Neural cell (in vitro differentiated cells): ENCODE results near the gene PLXNB1. TPM values are rescaled to one million over a fixed set of nuclear protein-coding genes. Genes with fewer than 3 reads are reported as not detected.

ENCODE experiments used
- H2AFZ ChIP-seq: fragments of 200-600, 300-800 bp; sonication (generic), shearing (Covaris generic); 2 replicates; pipeline ENCODE4 v1.6.0; 2014; ENCODE audit warnings: low read depth, mild to moderate bottlenecking, antibody characterized with exemption, low read length, moderate library complexity
- H3F3A ChIP-seq: fragments of 200-600 bp; shearing (Covaris generic); 2 replicates; pipeline ENCODE4 v1.6.1; 2016; ENCODE audit warnings: mild to moderate bottlenecking, moderate library complexity, mixed read lengths, antibody characterized with exemption, low read length; ENCODE audit not compliant: insufficient read depth, poor library complexity, severe bottlenecking
- H3K27ac ChIP-seq: fragments of 200-600, 300-800 bp; sonication (generic), shearing (Covaris generic); 2 replicates; pipeline ENCODE4 v1.5.1; 2014; ENCODE audit warnings: mild to moderate bottlenecking, low read length, moderate library complexity
- H3K27me3 ChIP-seq: fragments of 300-800, 200-600 bp; sonication (generic), shearing (Covaris generic); 2 replicates; pipeline ENCODE4 v1.6.0; 2014; ENCODE audit warnings: mild to moderate bottlenecking, low read depth, low read length, moderate library complexity; ENCODE audit not compliant: insufficient read depth
- H3K36me3 ChIP-seq: fragments of 300-800, 200-600 bp; sonication (generic), shearing (Covaris generic); 2 replicates; pipeline ENCODE4 v1.5.1; 2014; ENCODE audit warnings: mild to moderate bottlenecking, antibody characterized with exemption, low read length, moderate library complexity; ENCODE audit not compliant: insufficient read depth
- H3K4me2 ChIP-seq: fragments of 300-800, 200-600 bp; sonication (generic), shearing (Covaris generic); 2 replicates; pipeline ENCODE4 v1.6.0; 2014; ENCODE audit warnings: mild to moderate bottlenecking, low read length
- H3K4me3 ChIP-seq: fragments of 300-800, 200-600 bp; sonication (generic), shearing (Covaris generic); 2 replicates; pipeline ENCODE4 v1.5.1; 2014; ENCODE audit warnings: mild to moderate bottlenecking, low read length, moderate library complexity
- H3K79me2 ChIP-seq: fragments of 200-600 bp; shearing (Covaris generic); replicated peaks from 2 replicates; pipeline ENCODE4 v1.6.0; 2014; ENCODE audit warnings: mild to moderate bottlenecking, low read length, moderate library complexity; ENCODE audit not compliant: insufficient read depth
- H3K9ac ChIP-seq: fragments of 300-800, 200-600 bp; sonication (generic), shearing (Covaris generic); 2 replicates; pipeline ENCODE4 v1.6.1; 2016; ENCODE audit warnings: mild to moderate bottlenecking, low read length, mixed read lengths
- H3K9me2 ChIP-seq: fragments of 200-600 bp; shearing (Covaris generic); 2 replicates; pipeline ENCODE4 v1.6.1; 2016; ENCODE audit warnings: mild to moderate bottlenecking, low read length, mixed read lengths; ENCODE audit not compliant: insufficient read depth
- H3K9me3 ChIP-seq: fragments of 200-600, 300-800 bp; sonication (generic), shearing (Covaris generic); 2 replicates; pipeline ENCODE4 v1.6.1; 2016; ENCODE audit warnings: mild to moderate bottlenecking, mixed run types, low read length, moderate library complexity, mixed read lengths
- H4K20me1 ChIP-seq: fragments of 200-600 bp; shearing (Covaris generic); 2 replicates; pipeline ENCODE4 v1.6.1; 2016; ENCODE audit warnings: mild to moderate bottlenecking, mixed run types; ENCODE audit not compliant: insufficient read depth
- EP300 ChIP-seq: fragments of 450-650 bp; conservative IDR thresholded peaks from 2 replicates; pipeline ENCODE4 v1.6.1; 2014; ENCODE audit warnings: antibody characterized with exemption, mild to moderate bottlenecking, moderate library complexity; ENCODE audit not compliant: poor library complexity, severe bottlenecking
- EZH2 ChIP-seq: fragments of 200-600, 300-800 bp; shearing (Covaris generic), sonication (generic); IDR thresholded peaks from 2 replicates; pipeline ENCODE4 v1.6.1; 2014; ENCODE audit warnings: antibody characterized with exemption, low read length, borderline replicate concordance, mild to moderate bottlenecking; ENCODE audit not compliant: insufficient read depth, poor library complexity, severe bottlenecking
- MXI1 ChIP-seq: fragments of 450-650 bp; conservative IDR thresholded peaks from 2 replicates; pipeline ENCODE4 v1.6.1; 2014; ENCODE audit warnings: antibody characterized with exemption, mild to moderate bottlenecking; ENCODE audit not compliant: poor library complexity, severe bottlenecking
- POLR2AphosphoS5 ChIP-seq: IDR thresholded peaks from 2 replicates; pipeline ENCODE4 v1.6.1; 2012
- RAD21 ChIP-seq: fragments of 450-650 bp; conservative IDR thresholded peaks from 2 replicates; pipeline ENCODE4 v1.6.1; 2014; ENCODE audit warnings: antibody characterized with exemption, mild to moderate bottlenecking, moderate library complexity
- SMC3 ChIP-seq: fragments of 450-650 bp; conservative IDR thresholded peaks from 2 replicates; pipeline ENCODE4 v1.6.1; 2014; ENCODE audit warnings: antibody characterized with exemption, mild to moderate bottlenecking, moderate library complexity; ENCODE audit not compliant: poor library complexity
- TAF1 ChIP-seq: IDR thresholded peaks from 2 replicates; pipeline ENCODE4 v1.6.1; 2012; ENCODE audit warnings: low read depth
- polyA plus RNA-seq: library from polyadenylated mRNA; depleted of rRNA; stranded (reverse); fragments of >200 nt; gene quantifications from 2 replicates; pipeline ENCODE4 v1.2.3, GENCODE V29; 2014
- TF ChIP-seq, protein P1 (sequence below): fragments of 450-650 bp; IDR thresholded peaks from 2 replicates; pipeline ENCODE4 v1.5.1; 2014; ENCODE audit warnings: antibody characterized with exemption, mild to moderate bottlenecking, moderate library complexity; ENCODE audit not compliant: poor library complexity, severe bottlenecking
- TF ChIP-seq, protein P2 (sequence below): IDR thresholded peaks from 2 replicates; pipeline ENCODE4 v1.6.1; 2012; ENCODE audit warnings: borderline replicate concordance

The PLXNB1 gene
- polyA plus RNA-seq, 1 donor from 2014 or later, result 134 TPM

DNA sequence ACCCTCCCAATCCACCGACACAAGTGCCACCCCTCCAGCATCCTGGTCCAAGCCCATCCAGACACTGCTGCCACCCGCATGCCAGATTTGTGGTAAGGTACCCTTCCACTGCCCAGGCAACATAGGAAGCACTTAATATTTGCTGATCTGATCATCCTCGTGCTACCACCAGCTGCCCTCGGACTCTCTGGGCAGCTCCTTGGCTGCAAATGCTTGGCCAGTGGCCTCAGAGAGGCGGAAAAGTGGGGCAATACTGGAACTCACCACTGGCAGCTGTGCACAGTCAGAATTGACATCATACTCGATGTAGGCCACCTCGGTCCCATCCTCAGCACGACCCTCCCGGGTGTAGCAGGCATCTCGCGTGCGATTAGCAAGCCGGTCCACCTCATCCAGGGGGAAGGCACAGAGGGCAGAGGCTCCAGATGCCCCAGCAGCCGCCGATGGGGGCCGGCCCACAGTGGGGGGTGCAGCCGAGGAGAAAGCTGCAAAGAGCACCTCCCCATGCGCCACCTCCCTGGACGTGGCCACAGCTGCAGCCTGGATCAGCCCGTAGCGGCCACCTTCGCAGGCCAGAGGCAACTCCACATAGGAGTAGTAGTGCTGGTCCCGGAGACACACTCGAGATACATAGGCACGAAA lies 6.5 kb downstream of the PLXNB1 start:
- no peak for TF ChIP-seq POLR2AphosphoS5
- no peak for TF ChIP-seq RAD21
- TF ChIP-seq EZH2, result no peak
- Histone ChIP-seq H2AFZ (no peak overlapping the region), H3K27me3 (no peaks in the 10 kb centered on the region), H3F3A (no peaks in the 10 kb centered on the region), H3K27ac (no peak overlapping the region), H3K79me2 (peaks cover 58% of the 10 kb centered on the region), H3K9ac (no peak overlapping the region), H3K9me2 (no peaks in the 10 kb centered on the region), H4K20me1 (peaks cover 3% of the 10 kb centered on the region), H3K36me3 (no peaks in the 10 kb centered on the region), H3K4me2 (no peak overlapping the region), H3K9me3 (no peaks in the 10 kb centered on the region), H3K4me3 (no peak overlapping the region)

DNA sequence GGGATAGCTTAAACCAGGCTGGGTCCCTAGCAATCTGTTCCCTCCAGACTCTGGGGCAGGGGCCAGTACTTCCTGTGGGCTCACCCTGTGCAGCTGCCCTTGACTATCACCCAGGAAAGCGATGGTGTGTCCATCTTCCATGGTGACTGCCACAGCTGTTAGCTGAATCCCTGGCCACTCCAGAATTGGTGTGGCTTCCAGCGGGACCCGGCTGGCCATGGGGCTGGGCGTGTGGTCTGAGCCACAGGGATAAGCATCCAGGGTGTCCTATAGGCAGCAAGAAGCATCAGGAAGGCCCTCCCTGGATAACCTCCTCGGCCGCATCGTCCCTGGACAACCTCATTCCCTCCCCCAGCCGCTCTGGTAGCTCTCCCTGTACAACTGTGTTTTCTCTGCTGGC lies 7.2 kb downstream of the PLXNB1 start:
- H3K9me3 ChIP-seq, result no peaks in the 10 kb centered on the region
- peaks cover 51% of the 10 kb centered on the region for H3K79me2 ChIP-seq
- no peaks in the 10 kb centered on the region for H3K9me2 ChIP-seq
- no peak overlapping the region for H3K4me3 ChIP-seq
- H3K27ac ChIP-seq, result no peak overlapping the region
- H3K4me2 ChIP-seq, result no peak overlapping the region
- H4K20me1 ChIP-seq, result peaks cover 3% of the 10 kb centered on the region
- no peaks in the 10 kb centered on the region for H3K27me3 ChIP-seq
- H3K36me3 ChIP-seq, result no peaks in the 10 kb centered on the region
- no peak overlapping the region for H2AFZ ChIP-seq
- H3F3A ChIP-seq, result no peaks in the 10 kb centered on the region
- no peak overlapping the region for H3K9ac ChIP-seq
- TF ChIP-seq EZH2, result no peak
- TF ChIP-seq SMC3, result no peak
- no peak for TF ChIP-seq MXI1
- TF ChIP-seq, protein P1, sequence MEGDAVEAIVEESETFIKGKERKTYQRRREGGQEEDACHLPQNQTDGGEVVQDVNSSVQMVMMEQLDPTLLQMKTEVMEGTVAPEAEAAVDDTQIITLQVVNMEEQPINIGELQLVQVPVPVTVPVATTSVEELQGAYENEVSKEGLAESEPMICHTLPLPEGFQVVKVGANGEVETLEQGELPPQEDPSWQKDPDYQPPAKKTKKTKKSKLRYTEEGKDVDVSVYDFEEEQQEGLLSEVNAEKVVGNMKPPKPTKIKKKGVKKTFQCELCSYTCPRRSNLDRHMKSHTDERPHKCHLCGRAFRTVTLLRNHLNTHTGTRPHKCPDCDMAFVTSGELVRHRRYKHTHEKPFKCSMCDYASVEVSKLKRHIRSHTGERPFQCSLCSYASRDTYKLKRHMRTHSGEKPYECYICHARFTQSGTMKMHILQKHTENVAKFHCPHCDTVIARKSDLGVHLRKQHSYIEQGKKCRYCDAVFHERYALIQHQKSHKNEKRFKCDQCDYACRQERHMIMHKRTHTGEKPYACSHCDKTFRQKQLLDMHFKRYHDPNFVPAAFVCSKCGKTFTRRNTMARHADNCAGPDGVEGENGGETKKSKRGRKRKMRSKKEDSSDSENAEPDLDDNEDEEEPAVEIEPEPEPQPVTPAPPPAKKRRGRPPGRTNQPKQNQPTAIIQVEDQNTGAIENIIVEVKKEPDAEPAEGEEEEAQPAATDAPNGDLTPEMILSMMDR, result no peak
- TF ChIP-seq, protein P2, sequence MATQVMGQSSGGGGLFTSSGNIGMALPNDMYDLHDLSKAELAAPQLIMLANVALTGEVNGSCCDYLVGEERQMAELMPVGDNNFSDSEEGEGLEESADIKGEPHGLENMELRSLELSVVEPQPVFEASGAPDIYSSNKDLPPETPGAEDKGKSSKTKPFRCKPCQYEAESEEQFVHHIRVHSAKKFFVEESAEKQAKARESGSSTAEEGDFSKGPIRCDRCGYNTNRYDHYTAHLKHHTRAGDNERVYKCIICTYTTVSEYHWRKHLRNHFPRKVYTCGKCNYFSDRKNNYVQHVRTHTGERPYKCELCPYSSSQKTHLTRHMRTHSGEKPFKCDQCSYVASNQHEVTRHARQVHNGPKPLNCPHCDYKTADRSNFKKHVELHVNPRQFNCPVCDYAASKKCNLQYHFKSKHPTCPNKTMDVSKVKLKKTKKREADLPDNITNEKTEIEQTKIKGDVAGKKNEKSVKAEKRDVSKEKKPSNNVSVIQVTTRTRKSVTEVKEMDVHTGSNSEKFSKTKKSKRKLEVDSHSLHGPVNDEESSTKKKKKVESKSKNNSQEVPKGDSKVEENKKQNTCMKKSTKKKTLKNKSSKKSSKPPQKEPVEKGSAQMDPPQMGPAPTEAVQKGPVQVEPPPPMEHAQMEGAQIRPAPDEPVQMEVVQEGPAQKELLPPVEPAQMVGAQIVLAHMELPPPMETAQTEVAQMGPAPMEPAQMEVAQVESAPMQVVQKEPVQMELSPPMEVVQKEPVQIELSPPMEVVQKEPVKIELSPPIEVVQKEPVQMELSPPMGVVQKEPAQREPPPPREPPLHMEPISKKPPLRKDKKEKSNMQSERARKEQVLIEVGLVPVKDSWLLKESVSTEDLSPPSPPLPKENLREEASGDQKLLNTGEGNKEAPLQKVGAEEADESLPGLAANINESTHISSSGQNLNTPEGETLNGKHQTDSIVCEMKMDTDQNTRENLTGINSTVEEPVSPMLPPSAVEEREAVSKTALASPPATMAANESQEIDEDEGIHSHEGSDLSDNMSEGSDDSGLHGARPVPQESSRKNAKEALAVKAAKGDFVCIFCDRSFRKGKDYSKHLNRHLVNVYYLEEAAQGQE, result no peak
- no peak for TF ChIP-seq EP300
- no peak for TF ChIP-seq TAF1
- no peak for TF ChIP-seq POLR2AphosphoS5
- no peak for TF ChIP-seq RAD21
